H1 (cell line): ENCODE results near the gene TRABD2B. TPM values are rescaled to one million over a fixed set of nuclear protein-coding genes. Genes with fewer than 3 reads are reported as not detected.

Source experiments
- CHD1 ChIP-seq: IDR thresholded peaks from 2 replicates; pipeline ENCODE4 v1.6.1; 2012; ENCODE audit warnings: low read depth, low read length, improper control_type of control experiment
- HDAC2 ChIP-seq, 2 experiments: fragments of 300-600 bp in 1 of 2; sonication (generic) in 1 of 2; IDR thresholded peaks; 2 replicates each; pipeline ENCODE4 v1.6.1; 2011 to 2012; ENCODE audit warnings: low read depth in 2 of 2, low read length in 2 of 2, mild to moderate bottlenecking in 2 of 2, moderate library complexity in 2 of 2, borderline replicate concordance in 1 of 2, inconsistent platforms in 1 of 2
- HDAC6 ChIP-seq: IDR thresholded peaks from one replicate; pipeline ENCODE4 v1.7.1; 2012; ENCODE audit warnings: low read depth, mild to moderate bottlenecking, inconsistent platforms, low read length, moderate library complexity
- PHF8 ChIP-seq: fragments of 200-600 bp; sonication (generic); conservative IDR thresholded peaks from 2 replicates; pipeline ENCODE4 v1.7.1; 2012; ENCODE audit warnings: low read depth, mild to moderate bottlenecking, inconsistent platforms, low read length, moderate library complexity
- POLR2AphosphoS5 ChIP-seq: IDR thresholded peaks from 2 replicates; pipeline ENCODE4 v1.6.1; 2011; ENCODE audit warnings: low read depth, low read length
- SIRT6 ChIP-seq: IDR thresholded peaks from one replicate; pipeline ENCODE4 v1.7.1; 2012; ENCODE audit warnings: low read length, inconsistent platforms
- TCF12 ChIP-seq: IDR thresholded peaks from 2 replicates; pipeline ENCODE4 v1.6.1; 2011; ENCODE audit warnings: low read depth, mild to moderate bottlenecking, low read length
- USF2 ChIP-seq: IDR thresholded peaks from 2 replicates; pipeline ENCODE4 v1.6.1; 2011; ENCODE audit warnings: low read length, improper control_type of control experiment
- polyA plus RNA-seq, 7 experiments: library from polyadenylated mRNA; depleted of rRNA in 3 of 7; stranded (reverse) in 5 of 7; unstranded in 2 of 7; fragments of >200 nt in 5 of 7; fragments of 200-250 nt in 2 of 7; gene quantifications; 1 replicate in 5 of 7; 2 replicates in 1 of 7; 4 replicates in 1 of 7; pipeline versions ENCODE4 v1.2.1 to v1.2.3, GENCODE V29; 2011 to 2013; ENCODE audit warnings: missing spikeins in 2 of 7, mixed read lengths in 2 of 7
- total RNA-seq: library from RNA; stranded (reverse); fragmentation: NEBNext Ultra II Directional; extraction: Animal tissue kit (Norgen Biotek cat#: 25700); gene quantifications from 2 replicates; pipeline ENCODE4 v1.2.1, GENCODE V29; 2021

TRABD2B gene
- total and polyA plus RNA-seq, 2 of the 8 experiments (the other 6 are each of a cell fraction or from before 2014, with no cell fraction given): 0.95 to 3.4 TPM

GRCh38 chr1:47881505-47882442, 115.4 kb downstream of the TRABD2B start (continued):
- TF ChIP-seq USF2 (no peak), SIRT6 (no peak), PHF8 (no peak), CHD1 (no peak), HDAC6 (no peak), TCF12 (no peak), HDAC2 (IDR thresholded peaks at IDR 0.05; ENCODE audit: borderline replicate concordance in 1 of 2, low read depth in 2 of 2, low read length in 2 of 2) (no peak), POLR2AphosphoS5 (no peak)
